ENCODE results near the gene DNAH14. TPM values are rescaled to one million over a fixed set of nuclear protein-coding genes. Genes with fewer than 3 reads are reported as not detected.
"Not testable (repeated sequence)": the region's sequence is repeated elsewhere in the genome, so short reads cannot be mapped to it uniquely, and the experiment has no call there.

DNAH14 gene
- total RNA-seq, 1 donor from 2014 or later = 14.4 TPM

- H3K9me3 ChIP-seq = no peaks in the 10 kb centered on the region
- no peaks in the 10 kb centered on the region for H3K27me3 ChIP-seq (ENCODE audit: low read depth)
- ATAC-seq (no peak), DNase-seq (no peak)
- intact Hi-C loops (cut with DNase I) = no loop called here
- H3K4me1 ChIP-seq = no peaks in the 10 kb centered on the region
- H3K36me3 ChIP-seq = no peaks in the 10 kb centered on the region
- H3K27ac ChIP-seq = no peak overlapping the region
- no peak for TF ChIP-seq CTCF (IDR thresholded peaks at IDR 0.05)
- H3K4me3 ChIP-seq = no peak overlapping the region
Measured at GRCh38 chr1:224989615-224990014, 60.1 kb downstream of the DNAH14 start.

DNA sequence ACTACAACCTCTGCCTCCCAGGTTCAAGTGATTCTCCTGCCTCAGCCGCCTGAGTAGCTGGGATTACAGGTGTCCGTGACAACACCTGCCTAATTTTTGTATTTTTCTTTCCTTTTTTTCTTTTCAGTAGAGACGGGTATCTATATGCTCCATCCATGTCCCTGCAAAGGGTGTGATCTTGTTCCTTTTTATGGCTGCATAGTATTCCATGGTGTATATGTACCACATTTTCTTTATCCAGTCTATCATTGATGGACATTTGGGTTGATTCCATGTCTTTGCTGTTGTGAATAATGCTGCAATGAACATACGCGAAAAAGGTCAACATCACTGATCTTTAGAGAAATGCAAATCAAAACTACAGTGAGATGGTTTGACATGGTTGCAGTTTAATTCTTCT, 62.1 kb downstream of the DNAH14 start:
- H3K4me1 ChIP-seq; H3K36me3 ChIP-seq; H3K27ac ChIP-seq; DNase-seq; ATAC-seq; H3K4me3 ChIP-seq; intact Hi-C loops (cut with DNase I); H3K27me3 ChIP-seq (ENCODE audit: low read depth): not testable (repeated sequence)
- H3K9me3 ChIP-seq = peaks cover 15% of the 10 kb centered on the region

DNA sequence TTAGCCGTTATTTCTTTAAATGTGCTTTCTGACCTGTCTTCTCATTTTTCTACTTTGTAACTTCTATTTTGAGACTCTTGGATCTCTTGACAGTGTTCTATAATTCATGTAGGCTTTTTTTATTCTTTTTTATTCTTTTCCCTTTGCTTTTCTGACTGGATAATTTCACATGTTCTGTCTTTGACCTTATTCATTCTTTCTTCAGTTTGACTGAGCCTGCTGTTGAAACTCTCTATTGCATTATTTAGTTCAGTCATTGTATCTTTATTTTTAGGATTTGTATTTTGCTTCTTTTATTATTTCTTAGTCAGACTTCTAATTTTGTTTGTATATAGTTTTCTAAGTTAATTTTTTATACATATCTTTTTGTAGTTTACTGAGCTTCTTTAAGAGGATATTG, 66.1 kb downstream of the DNAH14 start:
- no peaks in the 10 kb centered on the region for H3K27me3 ChIP-seq (ENCODE audit: low read depth)
- no peak overlapping the region for H3K27ac ChIP-seq
- H3K4me3 ChIP-seq = no peak overlapping the region
- H3K4me1 ChIP-seq = no peaks in the 10 kb centered on the region
- no peaks in the 10 kb centered on the region for H3K36me3 ChIP-seq
- peaks cover 15% of the 10 kb centered on the region for H3K9me3 ChIP-seq
- no peak for ATAC-seq
- no peak for TF ChIP-seq CTCF (IDR thresholded peaks at IDR 0.05)
- intact Hi-C loops (cut with DNase I) = no loop called here
- no peak for DNase-seq

- ATAC-seq = no peak
- intact Hi-C loops (cut with DNase I) = no loop called here
- no peak for TF ChIP-seq CTCF (IDR thresholded peaks at IDR 0.05)
Measured at GRCh38 chr1:224996266-224996665, 66.8 kb downstream of the DNAH14 start.

GRCh38 chr1:224998185-224998584, 68.7 kb downstream of the DNAH14 start:
- no peaks in the 10 kb centered on the region for H3K4me1 ChIP-seq
- no peak overlapping the region for H3K4me3 ChIP-seq
- H3K27me3 ChIP-seq (ENCODE audit: low read depth) = no peaks in the 10 kb centered on the region
- no peak overlapping the region for H3K27ac ChIP-seq
- intact Hi-C loops (cut with DNase I) = no loop called here
- H3K36me3 ChIP-seq = no peaks in the 10 kb centered on the region
- H3K9me3 ChIP-seq = peaks cover 15% of the 10 kb centered on the region
- no peak for ATAC-seq
- TF ChIP-seq CTCF (IDR thresholded peaks at IDR 0.05) = no peak
- no peak for DNase-seq

More at GRCh38 chr1:224996266-224996665, 66.8 kb downstream of the DNAH14 start:
- no peak for DNase-seq
- H3K27me3 ChIP-seq (ENCODE audit: low read depth) = no peaks in the 10 kb centered on the region
- no peaks in the 10 kb centered on the region for H3K4me1 ChIP-seq
- no peak overlapping the region for H3K4me3 ChIP-seq
- no peak overlapping the region for H3K27ac ChIP-seq
- H3K9me3 ChIP-seq = peaks cover 15% of the 10 kb centered on the region
- no peaks in the 10 kb centered on the region for H3K36me3 ChIP-seq

DNA sequence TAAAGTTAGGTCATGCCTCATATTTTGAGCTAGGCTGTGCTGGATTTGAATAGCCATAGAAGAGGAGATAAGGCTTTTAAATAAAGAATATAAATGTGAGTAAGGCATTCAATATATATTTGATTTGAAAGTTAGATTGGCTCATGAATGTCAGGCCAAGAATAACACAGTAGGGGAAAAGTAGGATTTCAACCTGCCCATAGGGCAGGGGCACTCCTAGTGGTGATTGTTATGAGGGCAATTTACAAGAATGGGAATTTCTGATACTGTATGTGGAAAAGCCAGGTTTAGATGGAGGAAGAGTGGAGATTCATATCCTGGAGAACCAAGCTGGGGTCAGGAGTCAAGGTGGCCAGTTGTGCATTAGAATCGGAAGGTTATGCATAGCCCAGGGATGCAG, 74.9 kb downstream of the DNAH14 start:
- Histone ChIP-seq H3K27me3 (ENCODE audit: low read depth) (no peaks in the 10 kb centered on the region), H3K36me3 (no peaks in the 10 kb centered on the region), H3K4me3 (no peak overlapping the region), H3K9me3 (peaks cover 12% of the 10 kb centered on the region), H3K27ac (no peak overlapping the region), H3K4me1 (no peaks in the 10 kb centered on the region)
- ATAC-seq (no peak), DNase-seq (no peak)
- no peak for TF ChIP-seq CTCF (IDR thresholded peaks at IDR 0.05)
- intact Hi-C loops (cut with DNase I) = no loop called here

DNA sequence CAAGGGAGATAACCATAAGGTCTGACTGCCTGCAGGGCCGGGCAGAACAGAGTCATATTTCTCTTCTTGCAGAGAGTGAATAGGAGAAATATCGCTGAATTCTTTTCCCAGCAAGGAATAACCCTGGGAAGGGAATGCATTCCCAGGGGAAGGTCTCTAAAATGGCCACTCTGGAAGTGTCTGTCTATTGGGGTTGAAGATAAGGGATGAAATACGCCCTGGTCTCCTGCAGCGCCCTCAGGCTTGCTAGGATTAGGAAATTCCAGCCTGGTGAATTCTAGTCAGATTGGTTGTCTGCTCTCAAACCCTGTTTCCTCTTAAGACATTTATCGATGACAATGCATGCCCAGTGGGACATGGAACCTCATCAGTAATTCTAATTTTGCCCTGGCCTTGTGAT, 76.9 kb downstream of the DNAH14 start:
- DNase-seq; H3K4me1 ChIP-seq; H3K4me3 ChIP-seq; H3K27me3 ChIP-seq (ENCODE audit: low read depth); H3K27ac ChIP-seq; intact Hi-C loops (cut with DNase I); H3K36me3 ChIP-seq; ATAC-seq: not testable (repeated sequence)
- peaks cover 17% of the 10 kb centered on the region for H3K9me3 ChIP-seq

- H3K4me1 ChIP-seq; H3K27ac ChIP-seq; intact Hi-C loops (cut with DNase I); ATAC-seq; H3K36me3 ChIP-seq; H3K4me3 ChIP-seq; H3K27me3 ChIP-seq (ENCODE audit: low read depth); DNase-seq: not testable (repeated sequence)
- H3K9me3 ChIP-seq = peaks cover 17% of the 10 kb centered on the region
Measured at GRCh38 chr1:225008050-225008449, 78.6 kb downstream of the DNAH14 start.
